ENCODE data around the gene HOXA13. TPM values are rescaled to one million over a fixed set of nuclear protein-coding genes. Genes with fewer than 3 reads are reported as not detected.

Gene HOXA13
- total RNA-seq, 4 donors from 2014 or later, result 0.63 to 1.5 (median 0.72) TPM

- TF ChIP-seq EP300 (IDR thresholded peaks at IDR 0.05), result no peak
- no peak for TF ChIP-seq CTCF (IDR thresholded peaks at IDR 0.05)
- H3K27ac ChIP-seq, result no peak overlapping the region
- H3K4me1 ChIP-seq, result peaks cover 0 to 14% (median 0%) of the 10 kb centered on the region in 4 donors
- H3K4me3 ChIP-seq, result no peak overlapping the region
- H3K27me3 ChIP-seq, result peaks cover 0 to 88% of the 10 kb centered on the region in 2 donors
- WGBS, 2 donors, result 15 to 19% methylated on average over 38 to 53 of the region's 61 CpGs
- H3K36me3 ChIP-seq, result no peaks in the 10 kb centered on the region
- no peak for DNase-seq (ENCODE audit: low spot score in 2 of 2)
- no peaks in the 10 kb centered on the region for H3K9me3 ChIP-seq
These were observed 25.4 kb upstream of the HOXA13 start for GRCh38 chr7:27224983-27225934.

DNA sequence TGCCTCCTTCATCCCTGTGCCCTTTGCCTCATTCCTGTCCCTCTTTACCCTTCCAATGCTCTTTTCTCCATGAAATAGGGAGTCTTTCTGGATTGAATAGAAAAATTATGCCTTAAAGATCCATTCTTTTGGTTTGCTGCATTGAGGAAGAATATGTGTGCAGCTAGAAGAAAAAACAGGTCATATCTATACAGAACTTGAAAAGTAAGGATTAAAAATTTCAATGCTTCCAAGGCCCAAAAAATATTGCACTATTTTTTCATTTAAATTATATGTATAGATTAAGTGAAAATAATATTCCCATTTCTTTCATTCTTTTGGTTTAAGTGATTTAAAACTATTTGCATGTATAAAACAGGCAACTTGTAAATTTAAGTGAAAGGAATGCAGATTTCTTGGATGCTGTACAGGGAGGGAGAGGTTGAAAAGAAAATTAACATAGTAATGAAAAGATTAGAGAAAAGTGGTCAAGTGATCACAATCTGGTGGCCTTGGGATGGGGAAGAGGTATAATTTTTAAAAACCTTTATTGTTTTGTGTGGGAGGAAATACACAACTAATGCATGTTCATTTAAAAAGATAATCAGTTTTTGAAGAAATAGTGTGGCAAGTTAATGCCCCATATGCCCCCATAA is 24.2 kb upstream of the HOXA13 start:
- Histone ChIP-seq H3K27me3 (peaks cover 0 to 91% of the 10 kb centered on the region in 2 donors), H3K9me3 (no peaks in the 10 kb centered on the region), H3K4me3 (no peak overlapping the region)

GRCh38 chr7:27221201-27221797 is 21.4 kb upstream of the HOXA13 start:
- no peaks in the 10 kb centered on the region for H3K36me3 ChIP-seq

More for the DNA sequence above, 24.2 kb upstream of the HOXA13 start:
- TF ChIP-seq POLR2A (IDR thresholded peaks at IDR 0.05) (no peak), CTCF (IDR thresholded peaks at IDR 0.05) (no peak), EP300 (IDR thresholded peaks at IDR 0.05) (no peak)
- no peak for DNase-seq (ENCODE audit: low spot score in 2 of 2)
- no peak overlapping the region for H3K27ac ChIP-seq
- H3K36me3 ChIP-seq, result no peaks in the 10 kb centered on the region
- peaks cover 0 to 14% (median 0%) of the 10 kb centered on the region in 4 donors for H3K4me1 ChIP-seq

GRCh38 chr7:27220440-27220955 is 20.6 kb upstream of the HOXA13 start:
- Histone ChIP-seq H3K36me3 (no peaks in the 10 kb centered on the region), H3K27ac (no peak overlapping the region), H3K4me3 (peak overlapping the region in 1 of 4 donors; percentile 2), H3K27me3 (peaks cover 0 to 83% of the 10 kb centered on the region in 2 donors), H3K4me1 (peaks cover 0 to 12% (median 0%) of the 10 kb centered on the region in 4 donors), H3K9me3 (no peaks in the 10 kb centered on the region)
- WGBS, 2 donors, result 25 to 36% methylated on average over 38 to 41 of the region's 45 CpGs
- TF ChIP-seq EP300 (IDR thresholded peaks at IDR 0.05) (no peak), CTCF (IDR thresholded peaks at IDR 0.05) (no peak), POLR2A (IDR thresholded peaks at IDR 0.05) (no peak)
- no peak for DNase-seq (ENCODE audit: low spot score in 2 of 2)

More at GRCh38 chr7:27221201-27221797, 21.4 kb upstream of the HOXA13 start:
- no peaks in the 10 kb centered on the region for H3K9me3 ChIP-seq
- TF ChIP-seq EP300 (IDR thresholded peaks at IDR 0.05) (no peak), CTCF (IDR thresholded peaks at IDR 0.05) (no peak), POLR2A (IDR thresholded peaks at IDR 0.05) (no peak)
- 92 to 94% methylated on average over 3 of the region's 3 CpGs for WGBS, 2 donors
- H3K4me1 ChIP-seq, result peaks cover 0 to 14% (median 0%) of the 10 kb centered on the region in 4 donors
- no peak overlapping the region for H3K4me3 ChIP-seq
- DNase-seq (ENCODE audit: low spot score in 2 of 2), result no peak
- no peak overlapping the region for H3K27ac ChIP-seq
- H3K27me3 ChIP-seq, result peaks cover 0 to 91% of the 10 kb centered on the region in 2 donors

All from tibial nerve (tissue), 4 donors.